ENCODE results near the gene RNU6-9.

DNA sequence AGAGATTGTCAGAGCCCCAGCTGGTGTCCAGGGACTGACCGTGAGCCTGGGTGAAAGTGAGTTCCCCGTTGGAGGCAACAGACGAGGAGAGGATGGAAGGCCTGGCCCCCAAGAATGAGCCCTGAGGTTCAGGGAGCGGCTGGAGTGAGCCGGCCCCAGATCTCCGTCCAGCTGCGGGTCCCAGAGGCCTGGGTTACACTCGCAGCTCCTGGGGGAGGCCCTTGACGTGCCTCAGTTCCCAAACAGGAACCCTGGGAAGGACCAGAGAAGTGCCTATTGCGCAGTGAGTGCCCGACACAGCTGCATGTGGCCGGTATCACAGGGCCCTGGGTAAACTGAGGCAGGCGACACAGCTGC lies 42.3 kb upstream of the RNU6-9 start:
- TF ChIP-seq EZH2phosphoT487 (IDR thresholded peaks at IDR 0.05; ENCODE audit: low read length) (no peak), CTCF (IDR thresholded peaks at IDR 0.05; ENCODE audit: low read length) (no peak), EZH2 (optimal IDR thresholded peaks at IDR 0.05; ENCODE audit: low read depth, low read length) (no peak)
